ENCODE results near the gene SUMO2.
"Not testable (repeated sequence)": the region's sequence is repeated elsewhere in the genome, so short reads cannot be mapped to it uniquely, and the experiment has no call there.

The SUMO2 gene

GRCh38 chr17:75142236-75142971 is 40.4 kb downstream of the SUMO2 start:
- no peak for DNase-seq

GRCh38 chr17:75138519-75138918 is 44.2 kb downstream of the SUMO2 start:
- no peak for DNase-seq

GRCh38 chr17:75137762-75138161 is 45.0 kb downstream of the SUMO2 start:
- DNase-seq: not testable (repeated sequence)

- DNase-seq: no peak
These were observed 46.8 kb downstream of the SUMO2 start for GRCh38 chr17:75135946-75136345.

DNA sequence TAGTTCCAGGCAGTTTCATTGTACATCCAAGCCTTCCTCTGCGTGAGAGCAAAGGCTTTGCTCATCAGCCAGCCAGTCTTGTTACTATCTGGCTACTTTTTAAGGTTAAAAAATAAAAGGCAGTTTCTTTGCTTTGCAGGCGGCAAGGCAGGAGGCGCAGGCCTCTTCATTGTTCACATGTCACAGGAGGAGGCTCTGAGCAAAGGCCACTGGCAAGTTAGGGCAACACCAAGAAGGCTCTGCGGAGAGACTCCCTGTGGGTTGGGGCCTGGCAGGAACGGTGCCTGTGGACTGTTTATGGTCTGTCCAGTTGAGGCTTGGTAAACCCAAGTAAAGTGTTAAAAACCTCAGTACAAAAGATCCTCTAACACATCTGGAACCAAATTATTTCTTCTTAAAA is 47.3 kb downstream of the SUMO2 start:
- no peak for DNase-seq

GRCh38 chr17:75133607-75134347 is 49.0 kb downstream of the SUMO2 start:
- DNase-seq: not testable (repeated sequence)

GRCh38 chr17:75133001-75133400 is 49.8 kb downstream of the SUMO2 start:
- DNase-seq: no peak

DNA sequence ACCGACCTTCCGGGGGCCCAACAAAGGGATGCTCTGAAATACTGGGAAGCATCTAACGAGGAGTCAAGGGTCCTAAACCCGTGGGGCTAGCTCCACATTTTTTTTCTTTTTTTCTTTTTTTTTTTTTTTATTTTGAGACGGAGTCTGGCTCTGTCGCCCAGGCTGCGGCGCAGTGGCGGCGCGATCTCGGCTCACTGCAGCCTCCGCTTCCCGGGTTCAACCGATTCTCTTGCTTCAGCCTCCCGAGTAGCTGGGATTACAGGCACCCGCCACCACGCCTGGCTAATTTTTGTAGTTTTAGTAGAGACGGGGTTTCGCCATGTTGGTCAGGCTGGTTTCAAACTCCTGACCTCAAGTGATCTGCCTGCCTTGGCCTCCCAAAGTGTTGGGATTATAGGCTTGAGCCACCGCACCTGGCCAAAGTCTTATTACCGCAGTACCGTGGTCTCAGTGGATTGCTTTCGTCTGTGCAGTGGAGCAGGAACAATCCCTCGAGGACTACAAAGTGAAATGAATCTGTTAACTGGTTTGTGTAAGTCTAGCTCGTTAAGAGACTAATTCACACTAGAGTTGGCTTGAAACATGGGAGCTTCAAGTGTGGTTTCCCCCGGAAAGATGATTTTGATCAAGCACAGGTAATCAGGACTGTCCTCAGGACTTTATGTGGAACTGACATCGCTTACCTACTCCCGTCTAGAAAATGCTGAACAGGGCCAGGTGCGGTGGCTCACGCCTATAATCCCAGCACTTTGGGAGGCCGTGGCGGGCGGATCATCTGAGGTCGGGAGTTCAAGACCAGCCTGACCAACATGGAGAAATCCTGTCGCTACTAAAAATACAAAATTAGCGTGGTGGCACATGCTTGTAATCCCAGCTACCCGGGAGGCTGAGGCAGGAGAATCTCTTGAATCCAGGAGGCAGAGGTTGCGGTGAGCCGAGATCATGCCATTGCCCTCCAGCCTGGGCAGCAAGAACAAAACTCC is 50.5 kb downstream of the SUMO2 start:
- not testable (repeated sequence) for DNase-seq

DNA sequence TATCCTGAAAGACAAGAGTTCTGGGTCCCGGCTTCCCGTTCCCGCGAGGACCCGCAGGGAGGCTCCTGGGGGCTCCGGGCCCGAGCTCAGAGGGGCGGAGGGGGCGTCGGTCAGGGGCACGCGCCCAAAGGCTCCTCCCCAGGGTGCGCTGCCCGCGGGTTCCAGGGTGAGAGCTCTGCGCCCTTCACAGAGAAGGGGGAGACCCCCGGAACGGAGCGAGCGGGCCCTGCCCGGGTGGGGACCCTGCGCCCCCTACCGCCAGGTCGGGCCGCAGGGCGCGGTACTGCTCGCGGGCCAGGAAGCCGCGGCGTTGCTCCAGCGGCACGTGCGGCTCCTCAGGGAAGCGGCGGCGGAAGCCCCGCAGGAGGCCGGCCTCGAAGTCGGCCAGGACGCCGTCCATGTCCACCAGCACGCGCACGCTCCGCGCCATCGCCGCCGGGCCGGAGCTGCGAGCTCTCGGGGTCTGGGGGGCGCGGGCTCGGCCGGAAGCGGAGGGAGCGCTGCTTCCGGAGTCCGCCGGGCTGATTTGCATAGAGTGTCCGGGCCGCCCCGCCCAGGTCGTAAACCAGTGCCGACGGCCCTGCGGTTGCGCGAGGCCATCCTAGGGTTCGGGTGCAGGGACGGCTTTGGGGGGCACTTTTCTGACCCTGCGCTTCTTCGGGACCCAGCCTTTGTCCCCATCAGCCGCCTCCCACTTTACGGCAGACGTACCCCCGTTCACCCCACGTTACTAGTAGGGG is 51.3 kb downstream of the SUMO2 start, which contains the start of gene NT5C:
Gene NT5C (minus strand): TSS at position 465 of the 740 bp plus-strand sequence. CDS start 35 bp downstream, at position 430.
- DNase-seq: peak; percentile 60

- peak; percentile 50 for DNase-seq
These were observed 52.0 kb downstream of the SUMO2 start for GRCh38 chr17:75130632-75131277.

GRCh38 chr17:75130059-75130631 is 52.6 kb downstream of the SUMO2 start:
- DNase-seq: no peak

GRCh38 chr17:75129576-75129975 is 53.2 kb downstream of the SUMO2 start:
- no peak for DNase-seq

GRCh38 chr17:75128694-75129505 is 53.9 kb downstream of the SUMO2 start:
- DNase-seq: no peak

GRCh38 chr17:75127936-75128335 is 54.8 kb downstream of the SUMO2 start:
- DNase-seq: not testable (repeated sequence)

DNA sequence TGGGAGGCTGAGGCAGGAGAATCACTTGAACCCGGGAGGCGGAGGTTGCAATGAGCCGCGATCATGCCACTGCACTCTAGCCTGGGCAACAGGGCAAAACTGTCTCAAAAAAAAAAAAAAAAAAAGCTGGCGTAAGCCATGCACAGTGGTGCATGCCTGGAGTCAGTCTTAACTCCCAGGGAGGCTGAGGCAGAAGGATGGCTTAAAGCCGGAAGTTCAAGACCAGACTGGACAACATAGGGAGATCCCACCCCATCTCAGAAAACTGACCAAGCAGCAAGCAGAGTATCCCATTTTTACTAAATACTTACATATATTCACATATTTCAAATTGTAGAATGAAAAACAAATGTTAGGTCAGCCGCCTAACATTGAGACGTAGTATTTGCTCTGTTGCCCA is 55.8 kb downstream of the SUMO2 start:
- no peak for DNase-seq

GRCh38 chr17:75125984-75126383 is 56.8 kb downstream of the SUMO2 start:
- no peak for DNase-seq

- DNase-seq: no peak
These were observed 58.0 kb downstream of the SUMO2 start for GRCh38 chr17:75124819-75125162.

DNA sequence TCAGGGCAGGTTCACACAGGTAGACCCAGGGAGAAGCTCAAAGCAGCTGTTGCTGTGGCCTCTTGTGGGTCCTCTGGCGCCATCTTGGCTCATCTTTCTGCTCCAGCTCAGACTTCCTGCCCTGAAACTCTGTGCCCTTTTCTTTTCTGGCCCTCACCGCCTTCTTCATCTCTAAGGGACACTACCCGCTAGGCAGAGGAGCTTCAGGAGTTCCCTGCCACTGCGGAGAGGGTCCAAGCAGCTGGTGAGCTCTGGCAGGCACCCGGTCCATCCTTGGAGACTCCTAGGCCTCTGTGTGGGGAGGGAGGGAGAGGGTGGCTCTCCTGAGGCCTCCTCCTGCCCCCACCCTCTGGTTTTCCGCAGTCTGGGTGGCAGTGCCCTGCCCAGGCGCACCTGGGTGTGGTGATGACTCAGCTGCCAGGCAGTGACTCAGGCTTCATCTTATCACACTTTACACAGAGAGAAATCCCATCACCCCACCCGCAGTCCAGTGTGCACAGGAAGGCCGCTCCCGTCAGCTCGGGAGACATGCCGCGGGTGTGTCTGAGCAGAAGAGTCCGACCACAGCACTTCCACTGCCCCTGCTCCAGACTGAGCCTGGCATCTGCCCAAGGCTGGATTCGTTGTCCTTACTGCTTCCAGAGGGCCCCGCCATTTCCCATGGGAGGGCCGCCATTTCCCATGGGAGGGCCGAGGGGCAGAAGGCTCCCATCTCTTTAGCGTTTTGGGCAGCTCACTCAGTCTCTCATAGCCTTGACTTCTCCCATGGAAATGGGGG is 58.5 kb downstream of the SUMO2 start:
- peak; percentile 51 for DNase-seq

GRCh38 chr17:75118307-75118706 is 64.5 kb downstream of the SUMO2 start:
- DNase-seq: no peak

GRCh38 chr17:75116737-75117136 is 66.0 kb downstream of the SUMO2 start:
- DNase-seq: no peak

Measured in CD4-positive, alpha-beta T cell treated with Interleukin-10 for 1 hour (primary cell).